Parathyroid adenoma (tissue), 2 donors: ENCODE results near the gene FAM162A.

ENCODE experiments used
- H2AFZ ChIP-seq: fragments of 300-600 bp; sonication (generic); one replicate; pipeline ENCODE4 v1.7.0; 2017; ENCODE audit warnings: antibody characterized with exemption, mild to moderate bottlenecking
- H3K27ac ChIP-seq: fragments of 300-600 bp; sonication (generic); one replicate; pipeline ENCODE4 v1.7.0; 2017
- H3K27me3 ChIP-seq: fragments of 300-600 bp; sonication (generic); one replicate; pipeline ENCODE4 v1.7.0; 2017; ENCODE audit warnings: low read length; ENCODE audit not compliant: control insufficient read depth, insufficient read depth
- H3K36me3 ChIP-seq: fragments of 300-600 bp; sonication (generic); one replicate; pipeline ENCODE4 v1.7.0; 2017; ENCODE audit warnings: low read length; ENCODE audit not compliant: control insufficient read depth, insufficient read depth
- H3K4me1 ChIP-seq: fragments of 300-600 bp; sonication (generic); one replicate; pipeline ENCODE4 v1.7.0; 2017; ENCODE audit warnings: control low read depth
- H3K4me2 ChIP-seq: fragments of 300-600 bp; sonication (generic); one replicate; pipeline ENCODE4 v1.7.0; 2017; ENCODE audit warnings: low read length
- H3K4me3 ChIP-seq: fragments of 300-600 bp; sonication (generic); one replicate; pipeline ENCODE4 v1.7.0; 2017; ENCODE audit warnings: low read depth, low read length
- H3K79me2 ChIP-seq: fragments of 300-600 bp; sonication (generic); one replicate; pipeline ENCODE4 v1.7.0; 2017; ENCODE audit warnings: control low read depth
- H3K9ac ChIP-seq: fragments of 300-600 bp; sonication (generic); one replicate; pipeline ENCODE4 v1.7.0; 2017; ENCODE audit warnings: mild to moderate bottlenecking
- H3K9me3 ChIP-seq: fragments of 300-600 bp; sonication (generic); one replicate; pipeline ENCODE4 v1.7.0; 2017; ENCODE audit warnings: low read length; ENCODE audit not compliant: control insufficient read depth
- TF ChIP-seq, protein P1 (sequence below): fragments of 300-600 bp; sonication (generic); IDR thresholded peaks from one replicate; pipeline ENCODE4 v1.7.0; 2017; ENCODE audit warnings: antibody characterized with exemption, mild to moderate bottlenecking
- donor health status: primary hyperparathyroidism.

FAM162A gene

DNA sequence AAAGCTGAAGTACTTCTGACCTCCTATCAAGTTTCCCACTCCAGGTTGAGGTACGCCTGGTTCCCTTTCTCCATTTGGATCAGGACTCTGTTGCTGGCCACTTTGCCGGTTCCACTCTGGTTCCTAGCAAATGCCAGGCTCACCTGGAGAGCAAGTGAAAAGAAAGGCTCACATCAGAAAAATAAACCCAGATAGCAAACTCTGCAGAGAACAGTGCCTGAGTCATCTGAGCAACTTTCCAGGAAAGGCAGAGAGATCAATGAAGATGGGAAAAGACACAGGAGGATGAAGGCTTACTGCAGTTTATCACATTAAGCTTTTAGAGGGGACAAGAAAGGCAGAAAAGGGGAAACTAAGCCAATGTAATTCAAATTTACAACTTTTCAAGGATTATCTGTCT lies 73.7 kb downstream of the FAM162A start:
- no peak overlapping the region for H3K4me3 ChIP-seq
- H3K27ac ChIP-seq, result no peak overlapping the region
- H3K79me2 ChIP-seq, result peaks cover 14% of the 10 kb centered on the region
- H3K9me3 ChIP-seq, result no peaks in the 10 kb centered on the region
- peaks cover 5% of the 10 kb centered on the region for H3K4me1 ChIP-seq
- no peaks in the 10 kb centered on the region for H3K36me3 ChIP-seq
- no peak overlapping the region for H3K4me2 ChIP-seq
- H3K9ac ChIP-seq, result no peak overlapping the region
- H2AFZ ChIP-seq, result no peak overlapping the region
- H3K27me3 ChIP-seq, result no peaks in the 10 kb centered on the region
- TF ChIP-seq, protein P1, sequence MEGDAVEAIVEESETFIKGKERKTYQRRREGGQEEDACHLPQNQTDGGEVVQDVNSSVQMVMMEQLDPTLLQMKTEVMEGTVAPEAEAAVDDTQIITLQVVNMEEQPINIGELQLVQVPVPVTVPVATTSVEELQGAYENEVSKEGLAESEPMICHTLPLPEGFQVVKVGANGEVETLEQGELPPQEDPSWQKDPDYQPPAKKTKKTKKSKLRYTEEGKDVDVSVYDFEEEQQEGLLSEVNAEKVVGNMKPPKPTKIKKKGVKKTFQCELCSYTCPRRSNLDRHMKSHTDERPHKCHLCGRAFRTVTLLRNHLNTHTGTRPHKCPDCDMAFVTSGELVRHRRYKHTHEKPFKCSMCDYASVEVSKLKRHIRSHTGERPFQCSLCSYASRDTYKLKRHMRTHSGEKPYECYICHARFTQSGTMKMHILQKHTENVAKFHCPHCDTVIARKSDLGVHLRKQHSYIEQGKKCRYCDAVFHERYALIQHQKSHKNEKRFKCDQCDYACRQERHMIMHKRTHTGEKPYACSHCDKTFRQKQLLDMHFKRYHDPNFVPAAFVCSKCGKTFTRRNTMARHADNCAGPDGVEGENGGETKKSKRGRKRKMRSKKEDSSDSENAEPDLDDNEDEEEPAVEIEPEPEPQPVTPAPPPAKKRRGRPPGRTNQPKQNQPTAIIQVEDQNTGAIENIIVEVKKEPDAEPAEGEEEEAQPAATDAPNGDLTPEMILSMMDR, result no peak

DNA sequence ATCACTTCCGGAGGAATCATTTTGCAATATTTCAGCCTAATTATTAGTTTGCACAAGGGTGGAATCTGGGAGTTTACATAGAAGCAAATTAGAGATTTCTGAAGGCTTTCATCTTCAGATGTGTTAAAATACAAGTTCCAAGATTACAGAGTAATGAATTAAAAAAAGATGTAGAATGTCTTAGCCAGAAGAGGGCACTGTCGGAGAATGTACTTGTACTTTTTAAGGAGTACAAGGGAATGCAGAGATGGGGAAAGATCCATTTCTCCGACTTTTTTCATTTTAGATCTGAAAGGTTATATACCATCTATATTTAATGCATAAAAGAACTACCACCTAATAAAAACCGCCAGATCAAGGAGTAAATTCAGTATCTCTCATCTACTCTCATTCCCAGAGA lies 75.0 kb downstream of the FAM162A start:
- Histone ChIP-seq H3K9me3 (no peaks in the 10 kb centered on the region), H2AFZ (no peak overlapping the region), H3K9ac (no peak overlapping the region), H3K4me1 (peaks cover 4% of the 10 kb centered on the region), H3K4me2 (no peak overlapping the region), H3K4me3 (no peak overlapping the region), H3K79me2 (peaks cover 16% of the 10 kb centered on the region), H3K27ac (no peak overlapping the region), H3K27me3 (no peaks in the 10 kb centered on the region), H3K36me3 (no peaks in the 10 kb centered on the region)
- TF ChIP-seq, protein P1, result peak; percentile 50

DNA sequence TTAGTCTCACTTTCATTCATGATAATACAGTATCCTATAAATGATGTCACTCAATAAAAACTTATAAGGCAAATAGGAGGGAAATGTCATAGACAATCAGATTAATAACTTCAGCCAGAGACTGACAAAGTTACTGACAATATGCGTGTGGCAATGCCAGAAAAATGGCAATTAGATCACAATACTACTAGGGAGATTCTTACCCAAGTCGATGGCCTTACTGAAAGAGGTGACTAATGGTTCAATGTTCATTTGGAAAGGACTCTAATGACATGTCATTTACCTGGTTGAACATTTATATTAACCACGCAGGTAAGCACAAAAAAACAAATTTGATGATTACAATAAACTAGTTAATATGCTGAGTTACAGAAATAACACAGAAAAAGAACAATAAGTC lies 77.8 kb downstream of the FAM162A start:
- H3K27me3 ChIP-seq, result no peaks in the 10 kb centered on the region
- H3K9me3 ChIP-seq, result no peaks in the 10 kb centered on the region
- H2AFZ ChIP-seq, result no peak overlapping the region
- H3K4me2 ChIP-seq, result no peak overlapping the region
- no peak overlapping the region for H3K27ac ChIP-seq
- no peaks in the 10 kb centered on the region for H3K36me3 ChIP-seq
- no peaks in the 10 kb centered on the region for H3K4me1 ChIP-seq
- TF ChIP-seq, protein P1, result no peak
- H3K79me2 ChIP-seq, result peaks cover 23% of the 10 kb centered on the region
- no peak overlapping the region for H3K4me3 ChIP-seq
- no peak overlapping the region for H3K9ac ChIP-seq
